PC-3 (cell line): Measurements from ENCODE around the gene ZNF385C. TPM values are rescaled to one million over a fixed set of nuclear protein-coding genes. Genes with fewer than 3 reads are reported as not detected.

Source experiments
- ATAC-seq: fragments of 200-7000 bp; cut with Tn5 transposase; 2 replicates; pipeline ENCODE4 v1.9.1; 2020; ENCODE audit warnings: mild to moderate bottlenecking, moderate library complexity
- BruUV-seq: library from RNA; stranded (reverse); fragments of 400-500 nt; replicated peaks from 2 replicates; lab custom pipeline; 2021; lab: Mats Ljungman, UMichigan
- CTCF ChIA-PET: fragments of 300-600 bp; sonication (Branson Sonifier 250); formaldehyde crosslinking; loops from one replicate; lab custom pipeline; 2022; ENCODE audit warnings: antibody characterized with exemption; lab: Charles Lee
- POLR2A ChIA-PET: fragments of 300-600 bp; sonication (Branson Sonifier 250); formaldehyde crosslinking; loops from one replicate; lab custom pipeline; 2022; ENCODE audit warnings: antibody characterized with exemption; ENCODE audit not compliant: unreplicated experiment; lab: Charles Lee
- DNase-seq: peaks from one replicate; pipeline ENCODE4 v3.0.0-alpha.2; 2015
- H2AFZ ChIP-seq: fragments of 300-600 bp; sonication (generic); 2 replicates; pipeline ENCODE4 v1.6.0; 2016; ENCODE audit warnings: antibody characterized with exemption, low read length
- H3F3A ChIP-seq: fragments of 300-600 bp; sonication (generic); one replicate; pipeline ENCODE4 v1.6.0; 2017; ENCODE audit warnings: antibody characterized with exemption, low read length, control low read depth, mild to moderate bottlenecking; ENCODE audit not compliant: unreplicated experiment
- H3K27ac ChIP-seq: fragments of 300-600 bp; sonication (generic); 2 replicates; pipeline ENCODE4 v1.5.1; 2016; ENCODE audit warnings: mild to moderate bottlenecking, low read length
- H3K27me3 ChIP-seq: fragments of 300-600 bp; sonication (generic); 2 replicates; pipeline ENCODE4 v1.6.1; 2016; ENCODE audit warnings: low read length, mixed read lengths
- H3K36me3 ChIP-seq: fragments of 300-600 bp; sonication (generic); 2 replicates; pipeline ENCODE4 v1.6.1; 2016; ENCODE audit warnings: low read depth, mixed run types, low read length, mixed read lengths
- H3K4me1 ChIP-seq: fragments of 300-600 bp; sonication (generic); 2 replicates; pipeline ENCODE4 v1.5.1; 2016; ENCODE audit warnings: low read length; ENCODE audit not compliant: insufficient read depth
- H3K4me2 ChIP-seq: fragments of 300-600 bp; sonication (generic); 2 replicates; pipeline ENCODE4 v1.6.0; 2016; ENCODE audit warnings: low read length
- H3K4me3 ChIP-seq: fragments of 300-600 bp; sonication (generic); 2 replicates; pipeline ENCODE4 v1.5.1; 2016; ENCODE audit warnings: mild to moderate bottlenecking, low read length, mixed read lengths
- H3K79me2 ChIP-seq: fragments of 300-600 bp; sonication (generic); 2 replicates; pipeline ENCODE4 v1.6.1; 2017; ENCODE audit warnings: low read length, mixed read lengths
- H3K9ac ChIP-seq: fragments of 300-600 bp; sonication (generic); 2 replicates; pipeline ENCODE4 v1.6.0; 2016; ENCODE audit warnings: mild to moderate bottlenecking, low read length
- H3K9me2 ChIP-seq: fragments of 300-600 bp; sonication (generic); replicated peaks from 2 replicates; pipeline ENCODE4 v1.6.1; 2016; ENCODE audit warnings: mixed run types, low read length, mixed read lengths
- H3K9me3 ChIP-seq: fragments of 300-600 bp; sonication (generic); 2 replicates; pipeline ENCODE4 v1.6.1; 2016; ENCODE audit warnings: low read length, mixed read lengths
- H4K20me1 ChIP-seq: fragments of 300-600 bp; sonication (generic); 2 replicates; pipeline ENCODE4 v1.6.1; 2016; ENCODE audit warnings: low read length, mixed read lengths
- CTCF ChIP-seq: fragments of 300-600 bp; sonication (generic); conservative IDR thresholded peaks from 2 replicates; pipeline ENCODE4 v1.5.1; 2017; ENCODE audit warnings: antibody characterized with exemption, low read depth, mild to moderate bottlenecking, low read length
- EZH2 ChIP-seq: fragments of 300-600 bp; sonication (generic); IDR thresholded peaks from one replicate; pipeline ENCODE4 v1.6.1; 2017; ENCODE audit warnings: antibody characterized with exemption, mild to moderate bottlenecking, low read length; ENCODE audit not compliant: unreplicated experiment
- EZH2phosphoT487 ChIP-seq: fragments of 300-600 bp; sonication (generic); IDR thresholded peaks from 2 replicates; pipeline ENCODE4 v1.6.1; 2018; ENCODE audit warnings: mild to moderate bottlenecking, antibody characterized with exemption, low read length, borderline replicate concordance
- intact Hi-C: fragments of 100-400 bp; cut with micrococcal nuclease; formaldehyde crosslinking; loops from 2 replicates; pipeline ENCODE4 v1.9.0; 2023
- total RNA-seq: library from RNA; depleted of rRNA; stranded (reverse); fragments of >200 nt; gene quantifications from 2 replicates; pipeline ENCODE4 v1.2.3, GENCODE V29; 2014

Gene ZNF385C
- total RNA-seq, 1 experiment from 2014 or later: 0.04 TPM

- no peak for DNase-seq
- H4K20me1 ChIP-seq: no peaks in the 10 kb centered on the region
- H3K27me3 ChIP-seq: no peaks in the 10 kb centered on the region
- no peak for ATAC-seq
- intact Hi-C loops: no loop called here
- no peaks in the 10 kb centered on the region for H3K36me3 ChIP-seq
- CTCF ChIA-PET: no interaction called here
- no peak overlapping the region for H3K4me2 ChIP-seq
- H3K9ac ChIP-seq: no peak overlapping the region
- H3K9me2 ChIP-seq: no peaks in the 10 kb centered on the region
- H3K9me3 ChIP-seq: no peaks in the 10 kb centered on the region
- no peak overlapping the region for H3K4me3 ChIP-seq
- BruUV-seq: no TSS peak
- no peak overlapping the region for H2AFZ ChIP-seq
- H3K79me2 ChIP-seq: no peaks in the 10 kb centered on the region
- H3F3A ChIP-seq: no peaks in the 10 kb centered on the region
- no peak for TF ChIP-seq EZH2
- TF ChIP-seq CTCF: no peak
- TF ChIP-seq EZH2phosphoT487: no peak
- POLR2A ChIA-PET: no interaction called here
- no peak overlapping the region for H3K27ac ChIP-seq
- no peaks in the 10 kb centered on the region for H3K4me1 ChIP-seq
These were observed 40.2 kb downstream of the ZNF385C start for GRCh38 chr17:42058063-42058462.

- ChIA-PET POLR2A (no interaction called here), CTCF (no interaction called here)
- intact Hi-C loops: no loop called here
- TF ChIP-seq CTCF: no peak
- TF ChIP-seq EZH2: no peak
- TF ChIP-seq EZH2phosphoT487: no peak
- Histone ChIP-seq H3F3A (no peaks in the 10 kb centered on the region), H2AFZ (no peak overlapping the region), H3K36me3 (no peaks in the 10 kb centered on the region), H3K27ac (no peak overlapping the region), H3K79me2 (no peaks in the 10 kb centered on the region), H3K9ac (no peak overlapping the region), H3K9me3 (no peaks in the 10 kb centered on the region), H4K20me1 (no peaks in the 10 kb centered on the region), H3K4me3 (no peak overlapping the region), H3K4me1 (no peaks in the 10 kb centered on the region), H3K4me2 (no peak overlapping the region), H3K9me2 (no peaks in the 10 kb centered on the region), H3K27me3 (no peaks in the 10 kb centered on the region)
- ATAC-seq: no peak
- BruUV-seq: no TSS peak
- DNase-seq: no peak
These were observed 41.6 kb downstream of the ZNF385C start for GRCh38 chr17:42056635-42057034.

- Histone ChIP-seq H4K20me1 (no peaks in the 10 kb centered on the region), H3K4me3 (no peak overlapping the region), H3K4me2 (no peak overlapping the region), H3K27me3 (no peaks in the 10 kb centered on the region), H2AFZ (no peak overlapping the region), H3K9ac (no peak overlapping the region), H3K9me2 (no peaks in the 10 kb centered on the region), H3K9me3 (no peaks in the 10 kb centered on the region), H3K4me1 (no peaks in the 10 kb centered on the region), H3K27ac (no peak overlapping the region), H3K36me3 (no peaks in the 10 kb centered on the region), H3F3A (no peaks in the 10 kb centered on the region), H3K79me2 (no peaks in the 10 kb centered on the region)
- intact Hi-C loops: no loop called here
- DNase-seq (peak; percentile 7), ATAC-seq (no peak)
- POLR2A ChIA-PET: no interaction called here
- CTCF ChIA-PET: no interaction called here
- BruUV-seq: no TSS peak
- TF ChIP-seq CTCF (no peak), EZH2 (no peak), EZH2phosphoT487 (no peak)
These were observed 42.8 kb downstream of the ZNF385C start for GRCh38 chr17:42055496-42055895.
